ENCODE data around the gene TIMM10B.

DNA sequence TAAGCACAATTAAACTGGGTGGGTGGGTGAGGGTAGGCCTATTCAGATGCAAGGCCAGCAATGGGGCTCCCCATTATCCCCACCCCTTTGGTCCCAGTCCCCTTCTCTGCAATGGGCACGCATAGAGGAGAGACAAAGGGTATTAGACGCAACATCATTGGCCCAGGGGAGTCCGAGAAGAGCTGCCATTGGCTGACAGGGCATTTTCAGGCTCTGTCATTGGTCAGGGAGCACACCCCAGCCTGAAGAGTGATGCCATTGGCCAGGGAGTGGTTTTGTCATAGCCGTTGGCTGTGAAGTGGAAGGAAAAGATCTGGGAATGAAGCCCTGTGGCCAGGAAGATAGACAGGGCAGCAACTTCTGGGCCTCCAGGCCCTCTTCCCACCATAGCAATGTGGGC, 4.7 kb upstream of the TIMM10B start:
- no peak for TF ChIP-seq EP300 (IDR thresholded peaks at IDR 0.05)
- TF ChIP-seq, protein P1, sequence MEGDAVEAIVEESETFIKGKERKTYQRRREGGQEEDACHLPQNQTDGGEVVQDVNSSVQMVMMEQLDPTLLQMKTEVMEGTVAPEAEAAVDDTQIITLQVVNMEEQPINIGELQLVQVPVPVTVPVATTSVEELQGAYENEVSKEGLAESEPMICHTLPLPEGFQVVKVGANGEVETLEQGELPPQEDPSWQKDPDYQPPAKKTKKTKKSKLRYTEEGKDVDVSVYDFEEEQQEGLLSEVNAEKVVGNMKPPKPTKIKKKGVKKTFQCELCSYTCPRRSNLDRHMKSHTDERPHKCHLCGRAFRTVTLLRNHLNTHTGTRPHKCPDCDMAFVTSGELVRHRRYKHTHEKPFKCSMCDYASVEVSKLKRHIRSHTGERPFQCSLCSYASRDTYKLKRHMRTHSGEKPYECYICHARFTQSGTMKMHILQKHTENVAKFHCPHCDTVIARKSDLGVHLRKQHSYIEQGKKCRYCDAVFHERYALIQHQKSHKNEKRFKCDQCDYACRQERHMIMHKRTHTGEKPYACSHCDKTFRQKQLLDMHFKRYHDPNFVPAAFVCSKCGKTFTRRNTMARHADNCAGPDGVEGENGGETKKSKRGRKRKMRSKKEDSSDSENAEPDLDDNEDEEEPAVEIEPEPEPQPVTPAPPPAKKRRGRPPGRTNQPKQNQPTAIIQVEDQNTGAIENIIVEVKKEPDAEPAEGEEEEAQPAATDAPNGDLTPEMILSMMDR (IDR thresholded peaks at IDR 0.05) = no peak
- TF ChIP-seq POLR2AphosphoS5 (IDR thresholded peaks at IDR 0.05) = no peak
- no peak for TF ChIP-seq POLR2A (IDR thresholded peaks at IDR 0.05; ENCODE audit: low read depth)
